GM19468 (cell line): ENCODE measurements around the gene MEGF9.
"Not testable (repeated sequence)": the region's sequence is repeated elsewhere in the genome, so short reads cannot be mapped to it uniquely, and the experiment has no call there.

Experiments used
- ATAC-seq: cut with Tn5 transposase; IDR thresholded peaks from one replicate; pipeline ENCODE4 v1.9.1; 2021; ENCODE audit warnings: mild to moderate bottlenecking, moderate library complexity, moderate number of reproducible peaks; ENCODE audit not compliant: unreplicated experiment; ENCODE audit errors: extremely low read depth

MEGF9 gene

GRCh38 chr9:120714088-120714845 lies at the start of gene MEGF9:
Gene MEGF9, minus strand, starts transcription at chr9:120714470. Its CDS starts 112 bp downstream, at chr9:120714358.
- ATAC-seq, result peak; percentile 94

- ATAC-seq, result no peak
These were observed 46.7 kb upstream of the MEGF9 start for GRCh38 chr9:120761006-120761405.

- no peak for ATAC-seq
These were observed 45.6 kb upstream of the MEGF9 start for GRCh38 chr9:120759755-120760400.

GRCh38 chr9:120758544-120758943 lies 44.3 kb upstream of the MEGF9 start:
- ATAC-seq, result no peak

GRCh38 chr9:120757026-120757913 lies 43.0 kb upstream of the MEGF9 start:
- ATAC-seq, result no peak

- no peak for ATAC-seq
These were observed 42.3 kb upstream of the MEGF9 start for GRCh38 chr9:120756531-120756930.

- no peak for ATAC-seq
These were observed 41.7 kb upstream of the MEGF9 start for GRCh38 chr9:120755810-120756434.

GRCh38 chr9:120755044-120755443 lies 40.8 kb upstream of the MEGF9 start:
- ATAC-seq, result no peak

GRCh38 chr9:120750421-120750820 lies 36.2 kb upstream of the MEGF9 start:
- ATAC-seq, result no peak

- not testable (repeated sequence) for ATAC-seq
These were observed 32.1 kb upstream of the MEGF9 start for GRCh38 chr9:120746366-120746765.

GRCh38 chr9:120745278-120745677 lies 31.0 kb upstream of the MEGF9 start:
- ATAC-seq, result no peak

- no peak for ATAC-seq
These were observed 28.7 kb upstream of the MEGF9 start for GRCh38 chr9:120742951-120743416.

- ATAC-seq, result no peak
These were observed 27.4 kb upstream of the MEGF9 start for GRCh38 chr9:120741701-120742100.

- ATAC-seq, result no peak
These were observed 26.9 kb upstream of the MEGF9 start for GRCh38 chr9:120741191-120741590.

GRCh38 chr9:120740132-120740531 lies 25.9 kb upstream of the MEGF9 start:
- no peak for ATAC-seq

- no peak for ATAC-seq
These were observed 23.3 kb upstream of the MEGF9 start for GRCh38 chr9:120737416-120738165.

GRCh38 chr9:120736881-120737280 lies 22.6 kb upstream of the MEGF9 start:
- no peak for ATAC-seq

- ATAC-seq, result no peak
These were observed 21.3 kb upstream of the MEGF9 start for GRCh38 chr9:120735415-120736126.
